HCT116 (cell line): ENCODE measurements around the gene APOL4. TPM values are rescaled to one million over a fixed set of nuclear protein-coding genes. Genes with fewer than 3 reads are reported as not detected.
"Not testable (repeated sequence)": the region's sequence is repeated elsewhere in the genome, so short reads cannot be mapped to it uniquely, and the experiment has no call there.

Source experiments
- ATAC-seq: fragments of 200-7000 bp; cut with Tn5 transposase; 2 replicates; pipeline ENCODE4 v1.9.1; 2020; ENCODE audit warnings: mild to moderate bottlenecking, moderate library complexity
- BruUV-seq: library from RNA; stranded (reverse); fragments of 400-500 nt; replicated peaks from 2 replicates; lab custom pipeline; 2021; lab: Mats Ljungman, UMichigan
- CTCF ChIA-PET: fragments of 300-600 bp; sonication (Branson Sonifier 250); formaldehyde crosslinking; loops from one replicate; lab custom pipeline; 2021; ENCODE audit warnings: antibody characterized with exemption; lab: Charles Lee
- POLR2A ChIA-PET: fragments of 300-600, 350-600 bp; sonication (Branson Sonifier 250); formaldehyde crosslinking; loops from one replicate; lab custom pipeline; 2021; ENCODE audit warnings: antibody characterized with exemption; lab: Charles Lee
- RAD21 ChIA-PET, 2 experiments: fragments of 300-600 bp; sonication (Branson Sonifier 250); formaldehyde crosslinking; loops; one replicate each; lab custom pipeline; 2023; ENCODE audit warnings: low total read pairs in 2 of 2; ENCODE audit not compliant: uncharacterized antibody in 2 of 2, unreplicated experiment in 2 of 2, low non-redundant PET in 1 of 2; lab: Charles Lee
- DNase-seq: peaks from one replicate; pipeline ENCODE4 v3.0.0-alpha.2; 2010; ENCODE audit warnings: low read depth, low spot score
- H2AFZ ChIP-seq: fragments of 200-600 bp; shearing (Covaris generic), sonication (generic); 2 replicates; pipeline ENCODE4 v1.6.1; 2017; ENCODE audit warnings: low read depth, mixed run types, mixed read lengths, antibody characterized with exemption, low read length; ENCODE audit not compliant: poor library complexity, severe bottlenecking
- H3K27ac ChIP-seq: 2 replicates; pipeline ENCODE4 v1.5.1; 2012; ENCODE audit warnings: low read depth, low read length
- H3K27me3 ChIP-seq: fragments of 200-600 bp; sonication (generic); 2 replicates; pipeline ENCODE4 v1.6.1; 2016; ENCODE audit warnings: mixed run types, low read length, mixed read lengths; ENCODE audit not compliant: insufficient read depth
- H3K36me3 ChIP-seq, 2 experiments: fragments of 200-500 bp in 1 of 2; fragments of 200-600 bp in 1 of 2; sonication (Bioruptor generic) in 1 of 2; sonication (generic) in 1 of 2; 2 replicates each; pipeline versions ENCODE4 v1.5.1 to v1.6.1; 2014 to 2016; ENCODE audit warnings: low read length in 2 of 2, inconsistent platforms in 1 of 2, mixed read lengths in 1 of 2, mixed run types in 1 of 2; ENCODE audit not compliant: insufficient read depth in 2 of 2, control insufficient read depth in 1 of 2
- H3K4me1 ChIP-seq, 2 experiments: fragments of 200-600 bp in 1 of 2; sonication (generic) in 1 of 2; 2 replicates each; pipeline versions ENCODE4 v1.5.1 to v1.6.1; 2012 to 2017; ENCODE audit warnings: low read length in 2 of 2, inconsistent platforms in 1 of 2, mild to moderate bottlenecking in 1 of 2, mixed read lengths in 1 of 2, mixed run types in 1 of 2, moderate library complexity in 1 of 2; ENCODE audit not compliant: insufficient read depth in 2 of 2, control insufficient read depth in 1 of 2
- H3K4me2 ChIP-seq: fragments of 200-600 bp; sonication (generic); 2 replicates; pipeline ENCODE4 v1.6.1; 2017; ENCODE audit warnings: mixed run types, low read length, mixed read lengths
- H3K4me3 ChIP-seq, 2 experiments: fragments of 200-600 bp in 1 of 2; sonication (generic) in 1 of 2; replicated peaks in 1 of 2; 2 replicates each; pipeline ENCODE4 v1.5.1; 2011 to 2016; ENCODE audit warnings: low read length in 2 of 2, control low read depth in 1 of 2, low read depth in 1 of 2, mild to moderate bottlenecking in 1 of 2, mixed read lengths in 1 of 2, mixed run types in 1 of 2
- H3K79me2 ChIP-seq: fragments of 200-600 bp; sonication (generic); 2 replicates; pipeline ENCODE4 v1.6.1; 2017; ENCODE audit warnings: mild to moderate bottlenecking, mixed run types, low read length, moderate library complexity, mixed read lengths; ENCODE audit not compliant: insufficient read depth
- H3K9ac ChIP-seq: fragments of 200-600 bp; sonication (generic); 2 replicates; pipeline ENCODE4 v1.6.1; 2016; ENCODE audit warnings: low read length, mixed read lengths
- H3K9me2 ChIP-seq: fragments of 200-600 bp; sonication (generic), shearing (Covaris generic); 2 replicates; pipeline ENCODE4 v1.6.1; 2017; ENCODE audit warnings: mixed run types, mild to moderate bottlenecking, moderate library complexity; ENCODE audit not compliant: insufficient read depth
- H3K9me3 ChIP-seq, 2 experiments: fragments of 200-500 bp in 1 of 2; fragments of 200-600 bp in 1 of 2; sonication (Bioruptor generic) in 1 of 2; sonication (generic) in 1 of 2; 2 replicates each; pipeline ENCODE4 v1.6.1; 2014 to 2017; ENCODE audit warnings: low read length in 2 of 2, mixed read lengths in 2 of 2, inconsistent platforms in 1 of 2, low read depth in 1 of 2, mild to moderate bottlenecking in 1 of 2, mixed run types in 1 of 2, moderate library complexity in 1 of 2; ENCODE audit not compliant: control insufficient read depth in 1 of 2, insufficient read depth in 1 of 2
- H4K20me1 ChIP-seq: fragments of 200-600 bp; sonication (generic), shearing (Covaris generic); 2 replicates; pipeline ENCODE4 v1.6.1; 2017; ENCODE audit warnings: mixed run types, mild to moderate bottlenecking, moderate library complexity; ENCODE audit not compliant: insufficient read depth
- CBX3 ChIP-seq: IDR thresholded peaks from 2 replicates; pipeline ENCODE4 v1.6.1; 2012; ENCODE audit warnings: low read depth
- CEBPB ChIP-seq: IDR thresholded peaks from 2 replicates; pipeline ENCODE4 v1.6.1; 2012; ENCODE audit warnings: low read depth
- EGR1 ChIP-seq: IDR thresholded peaks from 2 replicates; pipeline ENCODE4 v1.6.1; 2012; ENCODE audit warnings: low read depth
- EZH2 ChIP-seq: fragments of 200-600 bp; sonication (generic); IDR thresholded peaks from 2 replicates; pipeline ENCODE4 v1.6.1; 2017; ENCODE audit warnings: antibody characterized with exemption, mixed run types
- EZH2phosphoT487 ChIP-seq: fragments of 200-600 bp; IDR thresholded peaks from 2 replicates; pipeline ENCODE4 v1.6.1; 2018; ENCODE audit warnings: antibody characterized with exemption, borderline replicate concordance
- JUND ChIP-seq: IDR thresholded peaks from 2 replicates; pipeline ENCODE4 v1.6.1; 2012
- POLR2A ChIP-seq: IDR thresholded peaks from 2 replicates; pipeline ENCODE4 v1.7.0; 2011; ENCODE audit warnings: borderline replicate concordance; ENCODE audit not compliant: insufficient read depth, insufficient read length; ENCODE audit errors: extremely low read depth
- POLR2AphosphoS5 ChIP-seq: IDR thresholded peaks from 2 replicates; pipeline ENCODE4 v1.6.1; 2011; ENCODE audit warnings: mild to moderate bottlenecking, low read depth, low read length, moderate library complexity
- RAD21 ChIP-seq: IDR thresholded peaks from 2 replicates; pipeline ENCODE4 v1.6.1; 2012; ENCODE audit warnings: low read depth, mild to moderate bottlenecking
- SIN3A ChIP-seq: IDR thresholded peaks from 2 replicates; pipeline ENCODE4 v1.6.1; 2012; ENCODE audit warnings: low read depth
- SP1 ChIP-seq: IDR thresholded peaks from 2 replicates; pipeline ENCODE4 v1.6.1; 2012; ENCODE audit warnings: low read depth
- SRF ChIP-seq: IDR thresholded peaks from 2 replicates; pipeline ENCODE4 v1.6.1; 2012; ENCODE audit warnings: low read depth
- TCF7L2 ChIP-seq: IDR thresholded peaks from 2 replicates; pipeline ENCODE4 v1.7.0; 2011; ENCODE audit warnings: borderline replicate concordance, inconsistent platforms; ENCODE audit not compliant: insufficient read depth, insufficient read length; ENCODE audit errors: extremely low read depth
- YY1 ChIP-seq: IDR thresholded peaks from 2 replicates; pipeline ENCODE4 v1.6.1; 2011; ENCODE audit warnings: low read length, low read depth, moderate library complexity, mild to moderate bottlenecking; ENCODE audit not compliant: insufficient replicate concordance; ENCODE audit errors: extremely low read depth
- ZFX ChIP-seq: fragments of 450-650 bp; IDR thresholded peaks from 2 replicates; pipeline ENCODE4 v1.6.1; 2017
- ZNF274 ChIP-seq: fragments of 200-500 bp; sonication (Bioruptor generic); IDR thresholded peaks from 2 replicates; pipeline ENCODE4 v1.6.1; 2014; ENCODE audit warnings: mild to moderate bottlenecking, low read depth, low read length, inconsistent platforms
- intact Hi-C: fragments of 100-400 bp; cut with micrococcal nuclease; formaldehyde crosslinking; loops from 2 replicates; pipeline ENCODE4 v1.10.0; 2022
- total RNA-seq: library from RNA; stranded (reverse); gene quantifications from one replicate; pipeline ENCODE4 v1.2.1, GENCODE V29; 2021; ENCODE audit not compliant: unreplicated experiment
- TF ChIP-seq, protein P1 (sequence below): IDR thresholded peaks from 2 replicates; pipeline ENCODE4 v1.6.1; 2012
- TF ChIP-seq, protein P2 (sequence below): IDR thresholded peaks from 2 replicates; pipeline ENCODE4 v1.6.1; 2012
- TF ChIP-seq, protein P3 (sequence below), 3 experiments: fragments of 200-600 bp in 1 of 3; sonication (generic) in 1 of 3; IDR thresholded peaks in 2 of 3; conservative IDR thresholded peaks in 1 of 3; 2 replicates each; pipeline ENCODE4 v1.5.1; 2012 to 2017; ENCODE audit warnings: low read depth in 2 of 3, low read length in 2 of 3, antibody characterized with exemption in 1 of 3, borderline replicate concordance in 1 of 3, control low read depth in 1 of 3, mild to moderate bottlenecking in 1 of 3, mixed read lengths in 1 of 3, mixed run types in 1 of 3, moderate library complexity in 1 of 3; ENCODE audit not compliant: insufficient read depth in 1 of 3

Gene APOL4
- total RNA-seq, 1 experiment from 2014 or later = not detected

DNA sequence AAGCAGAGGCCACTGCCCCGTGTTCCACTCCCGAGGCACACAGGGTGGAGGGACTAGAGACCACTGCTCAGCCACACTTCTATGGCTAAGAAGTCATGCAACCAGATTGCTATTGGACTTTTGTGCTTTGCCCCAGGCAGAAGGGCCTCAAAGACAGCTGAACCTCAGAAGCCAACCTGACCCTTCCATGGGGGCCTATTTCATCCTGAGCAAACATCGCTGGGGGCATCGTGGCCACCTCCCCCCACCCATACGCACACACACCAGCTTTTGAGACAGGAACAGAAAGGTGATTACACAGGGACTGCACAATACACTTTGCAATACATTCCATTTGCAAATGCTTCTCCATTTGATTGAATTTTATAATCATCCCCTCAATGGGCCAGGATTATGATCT is 4.0 kb upstream of the APOL4 start:
- H3K9ac ChIP-seq, H3K4me3 ChIP-seq, POLR2A ChIA-PET, H3K27me3 ChIP-seq, H3K79me2 ChIP-seq, ATAC-seq, H3K4me2 ChIP-seq, BruUV-seq, H3K36me3 ChIP-seq, intact Hi-C loops, DNase-seq, H2AFZ ChIP-seq, H3K4me1 ChIP-seq, RAD21 ChIA-PET, H3K9me2 ChIP-seq, H3K27ac ChIP-seq, CTCF ChIA-PET, H4K20me1 ChIP-seq, H3K9me3 ChIP-seq: not testable (repeated sequence)

DNA sequence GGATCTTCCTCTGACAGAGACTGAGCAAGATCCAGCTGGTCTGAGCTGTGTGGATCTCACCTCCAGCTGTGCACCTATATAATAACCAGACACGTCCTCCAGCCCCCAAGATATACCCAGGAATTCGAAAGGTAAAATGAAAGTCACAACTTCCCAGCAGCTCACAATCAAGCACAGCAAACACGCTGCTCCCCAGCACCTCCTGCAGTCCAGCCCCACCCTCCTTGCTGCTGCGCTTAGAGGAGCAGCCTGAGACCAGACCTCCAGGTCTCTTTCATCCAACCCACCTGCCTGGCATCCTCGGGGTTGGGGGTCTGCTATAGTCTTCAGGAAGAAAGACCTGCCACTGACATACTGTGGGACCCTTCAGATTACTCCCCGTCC is 3.0 kb upstream of the APOL4 start:
- Histone ChIP-seq H3K4me1 (no peaks in the 10 kb centered on the region), H3K4me2 (no peak overlapping the region), H3K27me3 (no peaks in the 10 kb centered on the region; the same call in 1 of the 2 replicates), H4K20me1 (no peaks in the 10 kb centered on the region), H3K9me3 (no peaks in the 10 kb centered on the region), H2AFZ (no peak overlapping the region), H3K4me3 (no peak overlapping the region), H3K27ac (no peak overlapping the region), H3K79me2 (no peaks in the 10 kb centered on the region), H3K36me3 (no peaks in the 10 kb centered on the region), H3K9ac (no peak overlapping the region), H3K9me2 (no peaks in the 10 kb centered on the region)
- no peak for TF ChIP-seq SP1
- no peak for TF ChIP-seq TCF7L2
- no peak for TF ChIP-seq SIN3A
- no peak for TF ChIP-seq POLR2AphosphoS5
- TF ChIP-seq JUND = no peak
- TF ChIP-seq SRF = no peak
- TF ChIP-seq, protein P1, sequence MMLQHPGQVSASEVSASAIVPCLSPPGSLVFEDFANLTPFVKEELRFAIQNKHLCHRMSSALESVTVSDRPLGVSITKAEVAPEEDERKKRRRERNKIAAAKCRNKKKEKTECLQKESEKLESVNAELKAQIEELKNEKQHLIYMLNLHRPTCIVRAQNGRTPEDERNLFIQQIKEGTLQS = no peak
- TF ChIP-seq, protein P2, sequence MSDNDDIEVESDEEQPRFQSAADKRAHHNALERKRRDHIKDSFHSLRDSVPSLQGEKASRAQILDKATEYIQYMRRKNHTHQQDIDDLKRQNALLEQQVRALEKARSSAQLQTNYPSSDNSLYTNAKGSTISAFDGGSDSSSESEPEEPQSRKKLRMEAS = no peak
- no peak for TF ChIP-seq EZH2
- TF ChIP-seq ZNF274 = no peak
- no peak for TF ChIP-seq CEBPB
- no peak for TF ChIP-seq EGR1
- no peak for TF ChIP-seq ZFX
- TF ChIP-seq RAD21 = no peak
- TF ChIP-seq CBX3 = no peak
- no peak for TF ChIP-seq YY1
- no peak for TF ChIP-seq POLR2A
- TF ChIP-seq, protein P3, sequence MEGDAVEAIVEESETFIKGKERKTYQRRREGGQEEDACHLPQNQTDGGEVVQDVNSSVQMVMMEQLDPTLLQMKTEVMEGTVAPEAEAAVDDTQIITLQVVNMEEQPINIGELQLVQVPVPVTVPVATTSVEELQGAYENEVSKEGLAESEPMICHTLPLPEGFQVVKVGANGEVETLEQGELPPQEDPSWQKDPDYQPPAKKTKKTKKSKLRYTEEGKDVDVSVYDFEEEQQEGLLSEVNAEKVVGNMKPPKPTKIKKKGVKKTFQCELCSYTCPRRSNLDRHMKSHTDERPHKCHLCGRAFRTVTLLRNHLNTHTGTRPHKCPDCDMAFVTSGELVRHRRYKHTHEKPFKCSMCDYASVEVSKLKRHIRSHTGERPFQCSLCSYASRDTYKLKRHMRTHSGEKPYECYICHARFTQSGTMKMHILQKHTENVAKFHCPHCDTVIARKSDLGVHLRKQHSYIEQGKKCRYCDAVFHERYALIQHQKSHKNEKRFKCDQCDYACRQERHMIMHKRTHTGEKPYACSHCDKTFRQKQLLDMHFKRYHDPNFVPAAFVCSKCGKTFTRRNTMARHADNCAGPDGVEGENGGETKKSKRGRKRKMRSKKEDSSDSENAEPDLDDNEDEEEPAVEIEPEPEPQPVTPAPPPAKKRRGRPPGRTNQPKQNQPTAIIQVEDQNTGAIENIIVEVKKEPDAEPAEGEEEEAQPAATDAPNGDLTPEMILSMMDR (IDR thresholded peaks at IDR 0.05 in 2 of 3, conservative IDR thresholded peaks at IDR 0.05 in 1 of 3; ENCODE audit: borderline replicate concordance in 1 of 3, insufficient read depth in 1 of 3, low read depth in 2 of 3, low read length in 2 of 3) = no peak
- no peak for TF ChIP-seq EZH2phosphoT487
- no TSS peak for BruUV-seq
- ChIA-PET CTCF (interaction anchor here (0.8 kb wide), 1 partner anchor 24 kb away, joined by 3 read pairs; no protein-coding TSS in a partner anchor), RAD21 (no interaction called here), POLR2A (no interaction called here)
- DNase-seq (no peak), ATAC-seq (no peak; the same call in 1 of the 2 replicates)
- intact Hi-C loops = no loop called here
